NCI-H1105 treated with DMSO at 0.1 percent for 48 hours (cell line): ENCODE data around the gene CFAP77.

Experiments used
- DNase-seq: peaks from one replicate; lab custom pipeline; 2025; lab: John Stamatoyannopoulos, UW

Gene CFAP77

GRCh38 chr9:132597073-132597775 is 187.2 kb downstream of the CFAP77 start:
- DNase-seq: no peak

- no peak for DNase-seq
Observed at GRCh38 chr9:132600326-132600984, 190.4 kb downstream of the CFAP77 start.

GRCh38 chr9:132602207-132602606 is 192.2 kb downstream of the CFAP77 start:
- DNase-seq: no peak

- no peak for DNase-seq
Observed at GRCh38 chr9:132605387-132605786, 195.4 kb downstream of the CFAP77 start.

GRCh38 chr9:132606066-132606465 is 196.1 kb downstream of the CFAP77 start:
- DNase-seq: peak; percentile 80

GRCh38 chr9:132609184-132609583 is 199.2 kb downstream of the CFAP77 start:
- DNase-seq: no peak

GRCh38 chr9:132609829-132610228 is 199.8 kb downstream of the CFAP77 start:
- no peak for DNase-seq

GRCh38 chr9:132610661-132611060 is 200.7 kb downstream of the CFAP77 start:
- peak; percentile 18 for DNase-seq

GRCh38 chr9:132614324-132614723 is 204.3 kb downstream of the CFAP77 start:
- no peak for DNase-seq

- no peak for DNase-seq
Observed at GRCh38 chr9:132615774-132616173, 205.8 kb downstream of the CFAP77 start.

- no peak for DNase-seq
Observed at GRCh38 chr9:132616725-132617124, 206.7 kb downstream of the CFAP77 start.

- no peak for DNase-seq
Observed at GRCh38 chr9:132622159-132622558, 212.1 kb downstream of the CFAP77 start.
